GM13977 (cell line): ENCODE measurements around the gene DNAJC11.
"Not testable (repeated sequence)": the region's sequence is repeated elsewhere in the genome, so short reads cannot be mapped to it uniquely, and the experiment has no call there.

Experiments used
- DNase-seq: peaks from one replicate; pipeline ENCODE4 v3.0.0; 2012; ENCODE audit warnings: low spot score
- CTCF ChIP-seq: IDR thresholded peaks from 2 replicates; pipeline ENCODE4 v1.5.1; 2012; ENCODE audit warnings: mild to moderate bottlenecking, control low read depth; ENCODE audit not compliant: insufficient read depth; ENCODE audit errors: extremely low read depth, missing control alignments
- in situ Hi-C: fragments of 300-500 bp; cut with MboI; formaldehyde crosslinking; loops from one replicate; pipeline ENCODE4 v1.12.0; 2022; ENCODE audit warnings: low sequenced_read_pairs, low pct_unique_long_range_greater_than_20kb, mixed read lengths, inconsistent platforms; ENCODE audit not compliant: unreplicated experiment

The DNAJC11 gene

GRCh38 chr1:6646499-6647148 lies 55.0 kb downstream of the DNAJC11 start:
- in situ Hi-C loops = no loop called here
- peak; percentile 62 for DNase-seq
- TF ChIP-seq CTCF = peak; percentile 49

- in situ Hi-C loops = no loop called here
- no peak for TF ChIP-seq CTCF
These were observed 56.6 kb downstream of the DNAJC11 start for GRCh38 chr1:6645018-6645417.

DNA sequence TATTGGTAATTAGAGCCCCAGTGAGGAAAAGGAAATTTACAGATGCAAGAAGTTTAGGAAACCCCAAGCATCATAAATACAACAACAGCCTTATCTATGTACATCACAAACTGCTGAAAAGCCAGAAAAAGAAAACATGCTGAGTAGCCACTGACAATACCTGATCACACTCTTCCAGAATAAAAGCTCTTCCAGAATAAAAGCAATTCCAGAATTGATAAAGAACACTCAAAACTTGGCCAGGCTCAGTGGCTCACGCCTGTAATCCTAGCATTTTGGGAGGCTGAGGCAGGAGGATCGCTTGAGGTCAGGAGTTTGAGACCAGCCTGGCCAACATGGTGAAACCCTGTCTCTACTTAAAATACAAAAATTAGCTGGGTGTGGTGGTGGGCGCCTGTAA lies 60.7 kb downstream of the DNAJC11 start:
- DNase-seq, in situ Hi-C loops: not testable (repeated sequence)

More at GRCh38 chr1:6645018-6645417, 56.6 kb downstream of the DNAJC11 start:
- no peak for DNase-seq

DNA sequence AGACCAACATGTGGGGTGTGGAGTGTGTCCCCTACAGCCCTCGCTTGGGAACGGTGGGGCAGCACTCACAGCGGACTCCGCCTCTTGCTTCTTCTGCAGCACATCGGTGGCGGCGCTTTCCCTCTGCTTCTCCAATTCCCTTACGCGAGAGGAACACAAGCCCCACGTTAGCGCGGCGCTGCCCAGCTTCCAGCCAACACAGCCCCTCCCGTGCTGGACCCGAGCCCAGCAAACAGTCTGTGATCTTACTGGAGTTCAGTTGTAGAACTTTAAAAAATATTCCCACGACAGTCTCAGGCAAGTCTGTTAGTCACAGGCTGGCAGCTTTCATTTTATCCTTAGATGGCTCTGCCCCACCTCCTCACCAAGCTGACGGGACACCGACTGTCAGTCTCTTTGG lies 63.4 kb downstream of the DNAJC11 start:
- DNase-seq = no peak
- in situ Hi-C loops = no loop called here
- TF ChIP-seq CTCF = no peak

GRCh38 chr1:6637770-6638169 lies 63.8 kb downstream of the DNAJC11 start:
- in situ Hi-C loops = no loop called here
- TF ChIP-seq CTCF = no peak
- DNase-seq = no peak

DNA sequence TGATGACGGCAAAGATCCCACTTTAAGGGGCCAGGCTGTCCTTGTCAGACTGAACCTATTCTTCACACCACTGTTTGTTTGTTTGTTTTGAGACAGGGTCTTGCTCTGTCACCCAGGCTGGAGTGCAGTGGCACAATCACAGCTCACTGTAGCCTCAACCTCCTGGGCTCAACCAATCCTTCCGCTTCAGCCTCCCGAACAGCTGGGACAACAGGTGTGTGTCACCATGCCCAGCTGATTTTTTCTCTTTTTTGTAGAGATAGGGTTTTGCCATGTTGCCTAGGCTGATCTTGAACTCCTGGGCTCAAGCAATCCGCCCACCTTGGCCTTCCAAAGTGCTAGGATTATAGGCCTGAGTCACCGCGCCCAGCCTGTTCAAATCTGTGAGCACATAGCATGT lies 64.8 kb downstream of the DNAJC11 start:
- in situ Hi-C loops, DNase-seq: not testable (repeated sequence)

GRCh38 chr1:6635910-6636760 lies 65.5 kb downstream of the DNAJC11 start:
- no peak for DNase-seq
- in situ Hi-C loops = no loop called here
- TF ChIP-seq CTCF = no peak
